GM19452 (cell line): ENCODE results near the gene TGFB1.

ENCODE experiments used
- ATAC-seq: cut with Tn5 transposase; IDR thresholded peaks from one replicate; pipeline ENCODE4 v1.9.1; 2021; ENCODE audit not compliant: unreplicated experiment

TGFB1 gene

DNA sequence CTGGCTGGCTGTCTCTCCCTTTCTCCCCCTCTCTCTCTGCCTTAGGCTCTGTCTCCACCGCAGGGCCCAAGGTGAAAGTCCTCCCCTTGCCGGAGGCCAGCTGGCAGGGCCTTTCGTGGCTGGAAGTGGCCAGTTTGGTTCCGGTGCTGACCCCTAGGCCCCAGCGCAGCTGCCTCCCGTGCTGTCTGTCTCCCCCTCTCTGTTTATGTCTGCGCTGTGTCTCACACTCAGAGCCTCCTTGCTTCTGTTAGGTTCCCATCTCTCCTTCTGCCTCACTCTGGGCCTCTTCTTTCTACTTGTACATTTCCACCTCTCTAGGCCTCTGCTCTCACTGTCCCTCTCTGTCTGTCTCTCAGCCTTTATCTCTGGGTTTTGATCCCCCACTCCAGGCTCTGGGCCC, 30.7 kb downstream of the TGFB1 start:
- no peak for ATAC-seq

DNA sequence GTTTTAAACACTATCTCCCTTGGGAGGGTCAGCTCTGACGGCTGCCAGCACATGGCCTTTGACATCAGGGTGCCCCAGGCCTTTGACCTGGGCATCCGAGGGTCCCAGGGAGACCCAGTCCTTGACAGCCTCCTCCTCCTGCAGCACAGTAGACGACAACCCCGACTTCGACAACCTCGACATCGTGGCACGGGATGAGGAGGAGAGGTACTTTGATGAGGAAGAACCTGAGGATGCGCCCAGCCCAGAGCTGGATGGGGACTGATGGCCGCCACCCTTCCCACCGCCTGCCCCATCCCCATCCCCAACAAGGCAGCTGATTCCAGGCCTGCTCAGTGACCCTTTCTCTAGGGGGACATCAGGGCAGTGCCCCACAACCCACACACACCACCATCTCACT, 31.3 kb downstream of the TGFB1 start:
- ATAC-seq = no peak

DNA sequence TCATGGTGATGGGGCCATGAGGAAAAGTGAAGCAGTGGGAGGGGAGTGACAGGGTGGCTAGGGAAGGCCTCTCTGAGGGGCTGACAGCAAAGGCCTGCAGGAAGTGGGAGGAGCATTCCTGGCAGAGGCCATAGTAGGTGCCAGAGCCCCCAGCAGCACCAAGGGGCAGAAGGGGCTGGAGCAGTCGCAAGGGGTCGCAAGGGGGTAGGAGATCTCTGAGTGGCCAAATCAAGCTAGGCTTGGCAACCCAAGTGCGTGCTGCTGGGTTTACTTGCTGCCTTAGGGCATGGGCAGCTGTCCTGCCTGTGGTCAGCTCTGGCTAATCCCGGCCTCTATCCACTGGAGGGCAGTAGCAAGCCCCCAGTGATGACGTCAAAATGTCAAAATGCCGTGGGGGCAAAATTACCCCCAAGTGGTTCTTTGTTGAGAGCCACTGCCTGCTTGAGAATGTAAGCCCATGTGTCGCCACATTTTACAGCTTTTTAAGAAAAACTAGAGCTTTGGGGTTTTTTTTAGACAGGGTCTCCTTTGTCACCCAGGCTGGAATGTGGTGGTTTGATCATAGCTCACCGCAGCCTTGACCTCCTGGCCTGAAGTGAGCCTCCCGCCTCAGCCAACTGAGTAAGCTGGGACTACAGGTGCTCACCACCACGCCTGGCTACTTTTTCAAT, 32.0 kb downstream of the TGFB1 start:
- ATAC-seq = no peak

DNA sequence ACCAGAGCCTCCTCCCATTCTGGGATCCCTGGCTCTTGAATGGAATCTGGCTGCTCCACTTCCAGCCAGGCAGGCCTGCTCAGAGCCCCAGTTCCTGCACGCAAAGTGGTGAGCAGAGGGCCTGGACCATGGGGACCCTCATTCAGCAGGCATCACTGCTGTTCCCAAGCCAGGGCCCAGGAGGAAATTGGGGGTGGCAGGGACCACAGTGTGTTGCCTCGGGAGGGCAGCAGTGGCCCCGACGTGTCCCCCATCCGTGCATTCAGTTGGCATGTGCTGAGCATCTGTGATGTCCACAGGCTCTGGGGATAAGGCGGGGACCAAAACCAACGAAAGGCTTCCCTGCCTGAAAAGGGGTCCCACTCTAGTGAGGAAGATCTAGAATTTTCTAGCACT, 32.5 kb downstream of the TGFB1 start:
- no peak for ATAC-seq

DNA sequence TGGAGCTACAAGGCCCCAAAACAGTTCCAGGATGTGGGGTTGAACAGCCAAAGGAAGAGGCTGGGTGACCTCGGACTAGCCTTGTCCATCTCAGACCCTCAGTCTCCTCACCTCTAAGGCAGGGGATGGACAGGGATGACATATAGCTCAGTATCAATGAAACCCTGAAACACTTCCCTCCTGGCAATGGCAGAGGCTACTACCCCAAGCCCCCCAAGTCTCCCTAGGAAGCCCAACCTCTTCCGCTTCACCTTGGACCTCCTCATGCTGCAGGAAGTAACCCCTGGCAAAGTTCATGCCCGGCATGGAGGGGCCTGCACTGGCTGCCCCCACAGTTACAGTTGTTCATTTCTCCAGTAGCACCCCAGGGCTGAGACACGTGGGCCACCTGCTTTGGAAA, 33.2 kb downstream of the TGFB1 start:
- no peak for ATAC-seq

DNA sequence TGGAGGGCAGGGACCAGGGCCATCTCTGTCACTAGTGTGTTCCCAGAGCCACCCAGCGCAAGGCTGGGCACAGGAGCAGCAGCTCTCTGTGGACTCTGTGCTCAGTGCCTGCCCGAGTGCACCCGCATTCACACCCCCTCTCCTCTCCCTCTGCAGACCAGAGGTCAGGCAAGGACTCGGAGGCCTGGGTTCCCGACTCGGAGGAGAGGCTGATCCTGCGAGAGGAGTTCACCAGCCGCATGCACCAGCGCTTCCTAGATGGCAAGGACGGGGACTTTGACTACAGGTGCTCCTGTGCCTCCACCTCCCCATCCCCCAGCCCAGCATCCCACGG, 33.6 kb downstream of the TGFB1 start:
- no peak for ATAC-seq

DNA sequence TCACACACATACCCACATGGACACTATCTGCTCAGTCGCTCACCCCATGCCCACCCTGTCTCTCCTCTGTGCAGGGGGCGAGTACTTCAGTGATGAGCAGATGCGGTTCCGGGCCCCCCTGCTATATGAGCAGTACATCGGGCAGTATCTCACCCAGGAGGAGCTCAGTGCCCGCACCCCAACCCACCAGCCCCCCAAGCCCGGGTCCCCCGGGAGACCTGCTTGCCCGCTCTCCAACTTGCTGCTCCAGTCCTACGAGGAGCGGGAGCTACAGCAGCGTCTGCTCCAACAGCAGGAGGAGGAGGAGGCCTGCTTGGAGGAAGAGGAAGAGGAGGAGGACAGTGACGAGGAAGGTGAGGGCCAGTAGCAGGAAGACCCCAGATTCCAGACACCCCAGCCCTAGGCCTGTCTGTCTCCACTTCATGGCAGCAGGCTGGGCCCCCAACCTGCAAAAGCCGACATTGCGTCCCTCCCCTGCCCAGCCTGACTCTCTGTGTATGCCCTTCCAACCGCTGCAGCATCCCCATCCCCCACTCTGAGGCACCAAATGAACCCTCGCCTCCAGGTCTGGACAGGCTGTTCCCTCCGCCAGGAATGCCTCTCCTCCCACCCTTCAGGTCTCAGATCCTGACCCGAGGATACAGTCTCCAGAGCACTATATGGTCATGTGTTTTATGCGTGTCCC, 34.1 kb downstream of the TGFB1 start:
- no peak for ATAC-seq

DNA sequence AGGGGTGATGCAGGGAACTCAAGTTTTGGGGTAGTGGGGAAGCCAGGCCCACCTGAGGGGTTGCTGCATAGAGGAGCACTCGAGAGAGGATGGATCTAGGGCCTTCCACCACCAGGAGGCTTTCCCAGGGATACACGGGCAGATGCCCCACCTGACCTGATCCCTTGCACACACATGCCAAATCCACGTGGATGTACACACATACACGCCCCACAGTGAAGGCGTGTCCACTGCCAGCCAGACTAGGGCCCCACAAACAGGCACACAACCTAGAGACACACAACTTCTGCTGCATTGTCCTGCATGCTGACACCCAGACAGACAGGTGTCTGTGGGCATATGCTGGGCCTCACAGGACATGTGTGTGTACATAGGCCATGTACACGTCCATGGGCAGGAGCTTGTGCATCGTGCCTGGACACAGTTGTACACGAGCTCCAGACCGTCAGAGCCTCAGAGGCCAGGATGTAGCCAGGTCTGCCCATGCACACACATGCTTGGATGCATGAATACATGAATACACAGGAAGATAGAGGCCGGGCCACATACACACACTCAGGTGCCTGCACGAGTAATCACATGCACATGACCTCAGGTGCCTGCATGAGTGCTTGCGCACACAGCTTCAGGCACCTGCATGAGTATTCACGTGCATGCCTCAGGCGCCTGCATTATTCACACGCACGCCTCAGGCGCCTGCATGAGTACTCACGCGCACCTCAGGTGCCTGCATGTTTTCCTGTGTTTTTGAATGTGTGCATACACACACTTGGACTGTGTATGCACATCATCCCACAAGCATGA, 34.8 kb downstream of the TGFB1 start:
- ATAC-seq = no peak

DNA sequence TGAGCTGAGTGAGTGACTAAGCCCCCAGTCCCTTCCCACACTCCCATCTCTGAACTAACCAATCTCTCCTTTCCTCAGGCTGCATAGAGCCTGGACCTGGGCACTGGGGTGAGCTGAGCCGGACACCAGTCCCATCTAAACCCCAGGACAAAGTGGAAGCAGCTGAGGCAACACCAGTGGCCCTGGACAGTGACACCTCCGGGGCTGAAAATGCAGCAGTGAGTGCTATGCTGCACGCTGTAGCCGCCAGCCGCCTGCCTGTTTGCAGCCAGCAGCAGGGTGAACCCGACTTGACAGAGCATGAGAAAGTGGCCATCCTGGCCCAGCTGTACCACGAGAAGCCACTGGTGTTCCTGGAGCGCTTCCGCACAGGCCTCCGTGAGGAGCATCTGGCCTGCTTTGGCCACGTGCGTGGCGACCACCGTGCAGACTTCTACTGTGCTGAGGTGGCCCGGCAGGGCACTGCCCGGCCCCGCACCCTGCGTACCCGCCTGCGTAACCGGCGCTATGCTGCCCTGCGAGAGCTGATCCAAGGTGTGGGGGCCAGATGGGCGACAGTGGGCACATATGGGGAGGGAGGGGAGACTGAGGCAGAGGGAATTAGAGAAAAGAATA, 37.3 kb downstream of the TGFB1 start:
- no peak for ATAC-seq

DNA sequence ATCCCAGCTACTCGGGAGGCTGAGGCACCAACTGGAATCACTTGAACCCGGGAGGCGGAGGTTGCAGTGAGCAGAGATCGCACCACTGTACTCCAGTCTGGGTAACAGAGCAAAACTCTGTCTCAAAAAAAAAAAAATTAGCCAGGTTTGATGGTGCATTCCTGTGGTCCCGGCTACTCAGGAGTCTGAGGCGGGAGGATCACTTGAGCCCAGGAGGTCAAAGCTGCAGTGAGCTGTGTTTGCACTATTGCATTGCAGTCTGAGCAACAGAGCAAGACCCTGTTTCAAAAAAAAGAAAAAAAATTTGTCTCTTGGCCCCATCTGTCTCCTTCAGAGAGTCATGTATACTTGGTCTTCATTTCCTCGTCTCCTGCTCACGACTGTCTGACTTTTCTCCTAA, 42.1 kb downstream of the TGFB1 start:
- ATAC-seq = no peak

DNA sequence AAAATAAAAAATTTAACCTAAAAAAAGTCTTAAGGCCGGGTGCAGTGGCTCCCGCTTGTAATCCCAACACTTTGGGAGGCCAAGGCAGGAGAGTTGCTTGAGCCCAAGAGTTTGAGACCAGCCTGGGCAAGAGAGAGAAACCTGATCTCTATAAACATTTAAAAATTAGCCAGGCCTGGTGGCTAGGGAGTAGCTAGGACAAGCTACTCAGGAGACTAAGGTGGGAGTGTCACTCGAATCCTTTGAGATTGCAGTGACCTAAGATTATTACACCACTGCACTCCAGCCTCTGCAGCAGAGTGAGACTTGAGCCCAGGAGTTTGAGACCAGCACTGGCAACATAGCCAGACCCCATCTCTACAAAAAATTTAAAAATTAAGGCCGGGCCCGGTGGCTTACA, 42.6 kb downstream of the TGFB1 start:
- no peak for ATAC-seq

DNA sequence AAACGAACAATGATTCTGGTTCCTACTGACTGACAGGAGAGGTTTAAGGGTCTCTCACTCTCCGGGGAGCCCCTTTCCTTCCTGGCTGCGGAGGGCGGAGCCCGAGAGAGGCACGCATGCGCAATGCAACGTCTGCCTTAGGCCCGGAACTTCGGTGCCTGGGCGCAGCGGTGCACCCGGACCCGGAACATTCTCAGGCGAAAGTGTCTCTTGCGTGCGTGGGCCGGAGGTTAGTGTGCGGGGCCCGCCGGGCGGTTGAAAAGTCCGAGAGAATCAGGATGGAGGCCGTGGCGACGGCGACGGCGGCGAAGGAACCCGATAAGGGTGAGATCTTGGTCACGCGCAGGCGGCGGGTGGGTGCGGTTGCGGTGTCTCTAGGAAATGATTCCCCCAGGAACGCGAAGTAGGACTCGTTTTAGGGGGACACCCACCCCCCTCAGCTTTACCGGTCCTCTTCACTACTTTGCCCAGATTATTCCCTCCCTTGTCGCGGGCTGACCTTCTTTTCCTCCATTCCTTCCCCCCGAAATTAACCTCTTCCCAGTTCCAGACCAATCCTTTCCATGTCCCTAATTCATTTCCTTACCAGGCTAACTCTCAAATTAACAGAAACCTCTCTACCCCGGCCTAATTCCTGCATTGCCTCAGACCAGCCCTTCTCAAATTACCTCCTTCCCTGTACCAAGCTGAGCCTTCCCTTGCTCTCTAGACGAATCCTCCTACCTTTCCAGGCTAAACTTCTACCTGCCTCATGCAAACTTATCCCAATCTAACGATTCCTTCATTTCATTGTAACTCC, 43.5 kb downstream of the TGFB1 start, which contains the start of gene CCDC97:
CCDC97 (plus strand) TSS at position 140 of the 799 bp plus-strand sequence; CDS start at position 279, 139 bp downstream.
- ATAC-seq = peak; percentile 57

DNA sequence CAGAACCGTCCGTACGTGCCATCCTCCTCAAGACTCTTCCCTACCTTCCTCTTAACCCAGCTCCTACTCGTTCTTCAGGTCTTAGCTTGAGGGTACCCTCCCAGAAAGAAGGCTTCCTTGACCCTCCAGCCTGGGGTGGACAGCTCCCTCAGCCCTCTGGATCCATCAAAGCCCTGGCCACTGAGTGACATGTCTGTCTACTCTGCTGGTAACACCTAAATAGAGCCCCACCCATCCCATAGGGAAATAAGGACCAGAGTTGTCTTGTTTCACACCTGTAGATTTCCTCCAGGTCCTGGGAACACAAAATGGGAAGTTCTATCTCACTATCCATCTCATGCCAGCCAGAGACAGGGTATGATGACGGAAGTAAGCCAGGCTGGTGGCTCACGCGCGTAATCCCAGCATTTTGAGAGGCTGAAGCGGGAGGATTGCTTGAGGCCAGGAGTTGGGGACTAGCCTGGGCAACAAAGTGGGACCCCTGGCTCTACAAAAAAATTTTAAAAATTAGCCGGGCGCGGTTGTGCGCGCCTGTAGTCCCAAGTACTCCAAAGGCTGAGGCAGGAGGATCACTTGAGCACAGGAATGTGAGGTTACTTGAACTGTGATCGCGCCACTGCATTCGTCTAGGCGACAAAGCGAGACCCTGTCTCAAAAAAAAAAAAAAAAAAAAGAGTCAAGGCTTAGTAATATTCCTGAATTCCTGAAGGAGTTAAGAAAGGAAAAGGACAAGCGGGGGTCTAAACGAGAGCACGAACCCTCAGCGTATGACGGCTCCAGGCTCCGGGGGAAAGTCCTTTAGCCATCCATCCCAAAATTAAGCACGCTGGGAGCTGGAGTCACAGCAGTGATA, 44.3 kb downstream of the TGFB1 start:
- ATAC-seq = no peak

DNA sequence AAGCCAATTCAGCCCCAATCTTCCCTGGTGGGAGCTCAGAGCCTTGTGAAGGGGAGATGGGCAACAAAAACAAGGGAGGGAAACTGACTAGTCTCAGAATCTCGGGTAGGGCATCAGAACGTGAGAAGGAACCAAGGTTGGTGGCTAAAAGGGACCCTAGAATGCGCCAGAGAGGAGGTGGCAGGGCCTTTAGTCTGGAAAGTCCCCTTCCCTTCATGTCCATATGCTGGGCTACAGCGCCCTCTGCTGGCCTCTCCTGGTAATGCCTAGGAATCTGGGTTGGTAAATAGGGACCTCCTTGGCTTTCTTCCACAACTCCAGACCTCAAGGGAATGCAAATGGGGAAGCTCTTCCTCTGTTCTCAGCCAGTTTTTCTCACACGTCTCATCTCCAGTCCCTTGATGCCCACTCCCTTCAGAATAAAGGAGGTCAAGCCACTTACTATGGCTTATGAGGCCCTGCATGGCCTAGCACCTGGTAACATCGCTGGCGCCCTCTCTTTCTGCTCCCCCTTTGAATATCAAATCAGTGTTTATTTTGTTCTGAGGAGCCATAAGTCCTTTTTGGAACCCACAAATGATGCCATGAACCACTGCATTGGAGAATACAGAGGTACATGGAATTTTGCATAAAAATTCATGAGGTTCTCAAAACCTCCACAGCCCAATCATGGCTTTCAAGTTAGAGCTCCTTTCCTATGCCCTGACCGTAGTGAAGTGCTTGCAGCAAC, 45.1 kb downstream of the TGFB1 start:
- no peak for ATAC-seq

DNA sequence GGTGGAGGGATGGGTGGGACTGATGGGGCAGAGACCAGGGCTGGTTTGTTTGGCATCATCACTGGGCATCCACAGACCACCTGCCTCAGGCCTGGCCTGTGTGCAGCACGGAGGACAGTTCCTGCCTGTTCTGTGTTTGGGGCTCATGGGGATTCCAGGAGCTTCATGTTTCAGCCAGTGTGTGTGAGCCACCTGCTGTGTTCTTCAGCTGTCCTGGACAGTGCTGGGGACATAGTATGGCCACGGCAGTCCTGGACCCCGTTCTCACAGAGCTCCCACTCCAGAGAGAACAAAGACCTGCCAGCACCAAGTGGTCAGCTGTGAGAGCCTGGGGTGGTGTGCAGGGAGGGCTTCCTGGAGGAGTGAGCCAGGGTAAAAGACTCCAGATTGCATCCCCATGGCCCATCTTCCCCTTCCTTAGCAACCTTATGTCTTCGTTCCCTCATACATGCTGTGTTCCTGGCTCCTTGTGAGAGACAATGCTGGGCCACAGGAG, 45.7 kb downstream of the TGFB1 start:
- no peak for ATAC-seq

DNA sequence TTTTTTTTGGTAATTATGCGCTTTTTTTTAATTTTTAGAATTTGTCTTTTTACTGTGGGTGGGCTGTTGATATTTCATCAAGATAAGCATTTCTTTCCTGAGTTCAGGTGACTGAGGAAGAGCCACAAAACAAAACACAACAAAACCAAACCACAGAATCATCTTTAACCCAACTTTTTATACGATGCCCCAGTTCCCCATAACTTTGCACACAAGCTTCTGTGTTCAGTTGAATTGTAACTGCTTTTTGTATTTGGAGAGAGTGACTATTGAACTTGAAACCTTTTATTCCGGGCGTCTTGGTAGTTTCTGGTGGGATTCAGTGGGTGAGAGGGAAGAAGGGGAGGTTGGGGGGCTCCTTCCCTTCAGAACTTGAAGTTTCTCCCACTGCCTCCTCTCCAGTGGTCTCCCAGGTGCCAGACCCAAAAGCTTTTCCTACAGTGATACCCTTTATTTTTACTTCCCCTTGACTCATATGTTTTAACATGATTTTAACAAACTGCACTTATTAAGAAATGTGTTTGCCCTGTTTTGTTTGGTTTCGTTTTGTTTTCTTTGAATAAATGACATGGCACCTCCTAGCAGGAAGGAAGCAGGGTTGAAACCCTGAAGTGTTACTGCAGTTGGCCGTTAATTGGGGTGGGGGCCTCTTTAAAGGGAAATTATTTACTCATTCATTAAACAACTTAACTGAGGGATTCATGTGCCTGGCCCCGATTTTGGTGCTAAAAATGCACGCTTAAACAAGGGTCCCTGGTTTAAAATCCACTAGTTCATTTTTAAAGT, 46.4 kb downstream of the TGFB1 start:
- no peak for ATAC-seq

DNA sequence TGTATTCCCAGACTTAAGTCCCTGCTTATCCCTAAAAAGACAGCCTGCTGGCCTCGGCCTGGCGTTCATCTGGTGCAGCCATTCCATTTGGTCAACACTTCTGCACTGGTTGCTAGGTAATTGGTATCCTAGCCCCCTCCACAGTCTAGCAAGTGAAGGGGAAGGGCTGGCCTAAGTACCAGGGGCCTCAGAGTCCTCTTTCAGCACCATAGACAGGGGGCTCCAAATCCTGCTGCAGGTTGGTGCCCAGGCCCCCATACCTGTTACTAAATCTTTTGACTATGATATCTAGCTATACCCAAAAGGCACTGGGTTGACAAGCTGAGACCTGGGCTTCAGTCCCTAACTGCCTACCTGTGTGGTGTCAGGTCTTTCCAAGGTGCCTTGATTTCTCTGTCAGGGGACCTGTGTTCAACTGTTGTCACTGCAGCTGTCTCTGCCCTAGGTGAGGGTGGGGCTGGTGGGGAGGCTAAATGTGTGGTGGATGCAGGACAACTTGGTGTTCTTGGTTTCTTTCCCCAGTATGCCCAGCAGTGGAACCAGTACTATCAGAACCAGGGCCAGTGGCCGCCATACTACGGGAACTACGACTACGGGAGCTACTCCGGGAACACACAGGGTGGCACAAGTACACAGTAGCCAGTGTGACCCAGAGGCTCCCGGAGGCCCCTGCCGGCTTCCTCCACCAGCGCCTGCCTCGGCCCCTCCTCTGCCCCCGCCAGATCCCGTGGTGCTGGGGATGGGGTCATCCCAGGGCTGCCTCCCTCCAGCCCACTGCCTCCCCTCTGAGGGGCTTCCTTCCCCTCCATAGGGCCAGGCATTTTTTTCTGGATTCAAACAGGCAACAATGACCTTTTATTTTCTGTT, 47.6 kb downstream of the TGFB1 start:
- ATAC-seq = no peak
